Measurements from ENCODE around the gene MPST. TPM values are rescaled to one million over a fixed set of nuclear protein-coding genes. Genes with fewer than 3 reads are reported as not detected.

MPST gene
- total RNA-seq, 2 experiments from 2014 or later, result 1.7 to 1.8 TPM

DNA sequence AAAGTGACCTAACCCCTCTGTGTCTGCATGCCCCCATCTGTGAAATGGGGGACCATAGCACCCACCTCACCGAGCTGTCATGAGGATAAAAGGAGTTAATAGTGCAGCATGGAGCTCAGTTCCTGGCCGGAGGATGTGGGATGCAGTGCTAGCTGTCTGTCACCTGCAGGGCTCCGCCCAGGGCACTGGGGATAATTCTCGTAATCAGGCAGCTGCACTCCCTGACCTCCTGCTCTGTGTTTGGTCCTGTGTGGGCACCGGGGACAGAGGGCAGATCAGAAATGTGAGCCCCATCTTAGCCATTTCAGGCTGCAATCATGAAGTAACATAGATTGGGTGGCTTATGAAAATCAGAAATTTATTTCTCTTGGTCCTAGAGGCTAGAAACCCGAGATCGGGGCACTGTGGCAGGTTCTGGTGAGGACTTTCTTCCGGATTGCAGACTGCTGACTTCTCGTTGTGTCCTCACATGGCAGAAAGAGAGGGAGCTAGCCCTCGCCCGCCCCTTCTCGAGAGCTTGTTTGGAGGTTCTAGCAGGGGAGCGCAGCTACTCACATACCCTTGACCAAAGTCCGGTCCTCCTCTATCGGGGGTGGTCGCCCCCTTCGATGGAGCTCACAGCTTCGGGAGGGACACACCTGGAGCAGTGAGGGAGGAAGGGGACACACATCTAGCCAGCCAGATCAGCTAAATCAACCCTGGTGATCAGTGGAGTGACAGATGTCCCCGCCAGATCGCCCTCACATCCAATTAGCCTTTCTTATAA lies 35.2 kb downstream of the MPST start:
- no peak for DNase-seq
- intact Hi-C loops (cut with DNase I, micrococcal nuclease), result no loop called here
- CTCF ChIA-PET, result no interaction called here
- Mint-ChIP-seq H3K36me3 (ENCODE audit: low read depth) (peaks cover 27% of the 10 kb centered on the region), H3K4me1 (ENCODE audit: low read depth) (peaks cover 5% of the 10 kb centered on the region), H3K4me3 (peak overlapping the region; percentile 34), H3K27me3 (no peaks in the 10 kb centered on the region), H3K9me3 (no peaks in the 10 kb centered on the region), H3K27ac (no peak overlapping the region)
- no peaks in the 10 kb centered on the region for H3K9me3 ChIP-seq (ENCODE audit: control insufficient read depth in 1 of 2, insufficient read depth in 1 of 2, low read length in 2 of 2)
- ATAC-seq (ENCODE audit: poor library complexity), result no peak
- H3K36me3 ChIP-seq (ENCODE audit: insufficient read depth, low read length), result peaks cover 31% of the 10 kb centered on the region
- TF ChIP-seq, protein P1, sequence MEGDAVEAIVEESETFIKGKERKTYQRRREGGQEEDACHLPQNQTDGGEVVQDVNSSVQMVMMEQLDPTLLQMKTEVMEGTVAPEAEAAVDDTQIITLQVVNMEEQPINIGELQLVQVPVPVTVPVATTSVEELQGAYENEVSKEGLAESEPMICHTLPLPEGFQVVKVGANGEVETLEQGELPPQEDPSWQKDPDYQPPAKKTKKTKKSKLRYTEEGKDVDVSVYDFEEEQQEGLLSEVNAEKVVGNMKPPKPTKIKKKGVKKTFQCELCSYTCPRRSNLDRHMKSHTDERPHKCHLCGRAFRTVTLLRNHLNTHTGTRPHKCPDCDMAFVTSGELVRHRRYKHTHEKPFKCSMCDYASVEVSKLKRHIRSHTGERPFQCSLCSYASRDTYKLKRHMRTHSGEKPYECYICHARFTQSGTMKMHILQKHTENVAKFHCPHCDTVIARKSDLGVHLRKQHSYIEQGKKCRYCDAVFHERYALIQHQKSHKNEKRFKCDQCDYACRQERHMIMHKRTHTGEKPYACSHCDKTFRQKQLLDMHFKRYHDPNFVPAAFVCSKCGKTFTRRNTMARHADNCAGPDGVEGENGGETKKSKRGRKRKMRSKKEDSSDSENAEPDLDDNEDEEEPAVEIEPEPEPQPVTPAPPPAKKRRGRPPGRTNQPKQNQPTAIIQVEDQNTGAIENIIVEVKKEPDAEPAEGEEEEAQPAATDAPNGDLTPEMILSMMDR (IDR thresholded peaks at IDR 0.05), result no peak
- no peak overlapping the region for H3K27ac ChIP-seq (ENCODE audit: low read depth in 1 of 2, low read length in 2 of 2)
- no peak overlapping the region for H3K4me3 ChIP-seq (ENCODE audit: low read length)
- peaks cover 32% of the 10 kb centered on the region for H3K4me1 ChIP-seq (ENCODE audit: insufficient read depth, low read length)
- no peaks in the 10 kb centered on the region for H3K27me3 ChIP-seq (ENCODE audit: control insufficient read depth in 1 of 2, insufficient read depth in 2 of 2, low read length in 2 of 2)
- POLR2A ChIA-PET, result interaction anchor here (0.9 to 1.3 kb wide), 2 partner anchors 67 to 279 kb away, joined by 3 to 4 read pairs; partner anchors contain the start of gene IFT27

DNA sequence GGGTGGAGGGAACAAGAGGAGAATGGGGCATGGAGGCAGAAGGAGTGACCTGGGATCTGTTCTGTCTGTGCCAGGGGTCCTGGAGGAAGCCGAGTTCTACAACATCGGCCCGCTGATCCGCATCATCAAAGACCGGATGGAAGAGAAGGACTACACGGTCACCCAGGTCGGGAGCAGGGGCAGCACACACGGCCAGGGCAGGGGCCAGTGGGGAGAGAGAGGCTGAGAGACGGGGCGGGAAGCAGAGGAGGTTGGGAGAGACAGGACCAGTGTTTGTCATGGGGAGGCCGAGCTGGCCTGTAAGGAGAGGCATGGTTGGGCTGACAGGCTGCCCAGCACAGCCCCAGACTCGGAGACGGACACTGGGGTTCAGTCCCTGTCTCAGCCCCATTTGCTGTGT lies 36.7 kb downstream of the MPST start:
- no peak overlapping the region for H3K4me3 ChIP-seq (ENCODE audit: low read length)
- no peak overlapping the region for H3K27ac ChIP-seq (ENCODE audit: low read depth in 1 of 2, low read length in 2 of 2)
- peaks cover 38% of the 10 kb centered on the region for H3K4me1 ChIP-seq (ENCODE audit: insufficient read depth, low read length)
- Mint-ChIP-seq H3K4me1 (ENCODE audit: low read depth) (peaks cover 10% of the 10 kb centered on the region), H3K27me3 (no peaks in the 10 kb centered on the region), H3K4me3 (no peak overlapping the region), H3K36me3 (ENCODE audit: low read depth) (peaks cover 32% of the 10 kb centered on the region), H3K9me3 (no peaks in the 10 kb centered on the region), H3K27ac (no peak overlapping the region)
- ChIA-PET CTCF (no interaction called here), POLR2A (no interaction called here)
- ATAC-seq (ENCODE audit: poor library complexity) (no peak), DNase-seq (no peak)
- no peaks in the 10 kb centered on the region for H3K9me3 ChIP-seq (ENCODE audit: control insufficient read depth in 1 of 2, insufficient read depth in 1 of 2, low read length in 2 of 2)
- no peaks in the 10 kb centered on the region for H3K27me3 ChIP-seq (ENCODE audit: control insufficient read depth in 1 of 2, insufficient read depth in 2 of 2, low read length in 2 of 2)
- H3K36me3 ChIP-seq (ENCODE audit: insufficient read depth, low read length), result peaks cover 34% of the 10 kb centered on the region
- TF ChIP-seq, protein P1 (IDR thresholded peaks at IDR 0.05), result no peak
- intact Hi-C loops (cut with DNase I, micrococcal nuclease), result no loop called here

DNA sequence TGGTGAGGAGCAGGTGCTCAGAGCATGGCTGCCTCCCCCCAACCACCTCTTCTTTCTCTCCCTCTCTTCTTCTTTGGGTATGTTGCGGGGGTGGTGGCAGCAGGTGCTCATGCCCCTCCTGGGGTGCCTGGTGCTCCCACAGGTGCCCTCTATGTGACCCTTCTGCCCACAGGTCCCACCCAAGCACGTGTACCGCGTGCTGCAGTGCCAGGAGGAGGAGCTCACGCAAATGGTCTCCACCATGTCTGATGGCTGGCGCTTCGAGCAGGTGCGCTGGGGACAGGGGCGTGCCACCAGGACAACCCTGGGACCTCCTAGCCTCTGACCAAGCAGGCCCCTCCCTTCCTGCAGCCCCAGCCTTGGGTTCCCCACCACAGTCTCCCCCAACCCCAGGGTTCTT lies 37.7 kb downstream of the MPST start:
- Histone ChIP-seq H3K27me3 (ENCODE audit: control insufficient read depth in 1 of 2, insufficient read depth in 2 of 2, low read length in 2 of 2) (no peaks in the 10 kb centered on the region), H3K4me1 (ENCODE audit: insufficient read depth, low read length) (peaks cover 34% of the 10 kb centered on the region), H3K9me3 (ENCODE audit: control insufficient read depth in 1 of 2, insufficient read depth in 1 of 2, low read length in 2 of 2) (no peaks in the 10 kb centered on the region), H3K4me3 (ENCODE audit: low read length) (no peak overlapping the region), H3K27ac (ENCODE audit: low read depth in 1 of 2, low read length in 2 of 2) (no peak overlapping the region), H3K36me3 (ENCODE audit: insufficient read depth, low read length) (peaks cover 37% of the 10 kb centered on the region)
- no peak for ATAC-seq (ENCODE audit: poor library complexity)
- Mint-ChIP-seq H3K36me3 (ENCODE audit: low read depth) (peaks cover 32% of the 10 kb centered on the region), H3K4me3 (no peak overlapping the region), H3K27me3 (no peaks in the 10 kb centered on the region), H3K9me3 (no peaks in the 10 kb centered on the region), H3K27ac (no peak overlapping the region), H3K4me1 (ENCODE audit: low read depth) (peaks cover 10% of the 10 kb centered on the region)
- POLR2A ChIA-PET, result no interaction called here
- TF ChIP-seq, protein P1 (IDR thresholded peaks at IDR 0.05), result no peak
- intact Hi-C loops (cut with DNase I, micrococcal nuclease), result no loop called here
- DNase-seq, result no peak
- CTCF ChIA-PET, result no interaction called here

All from CD4-positive, alpha-beta T cell (primary cell).